ENCODE measurements around the gene MESP1. TPM values are rescaled to one million over a fixed set of nuclear protein-coding genes. Genes with fewer than 3 reads are reported as not detected.

Gene MESP1, protein sequence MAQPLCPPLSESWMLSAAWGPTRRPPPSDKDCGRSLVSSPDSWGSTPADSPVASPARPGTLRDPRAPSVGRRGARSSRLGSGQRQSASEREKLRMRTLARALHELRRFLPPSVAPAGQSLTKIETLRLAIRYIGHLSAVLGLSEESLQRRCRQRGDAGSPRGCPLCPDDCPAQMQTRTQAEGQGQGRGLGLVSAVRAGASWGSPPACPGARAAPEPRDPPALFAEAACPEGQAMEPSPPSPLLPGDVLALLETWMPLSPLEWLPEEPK
- total RNA-seq (0.48 and 0.50 TPM in 2 replicates), polyA plus RNA-seq (1.0 and 2.7 TPM in 2 replicates)

DNA sequence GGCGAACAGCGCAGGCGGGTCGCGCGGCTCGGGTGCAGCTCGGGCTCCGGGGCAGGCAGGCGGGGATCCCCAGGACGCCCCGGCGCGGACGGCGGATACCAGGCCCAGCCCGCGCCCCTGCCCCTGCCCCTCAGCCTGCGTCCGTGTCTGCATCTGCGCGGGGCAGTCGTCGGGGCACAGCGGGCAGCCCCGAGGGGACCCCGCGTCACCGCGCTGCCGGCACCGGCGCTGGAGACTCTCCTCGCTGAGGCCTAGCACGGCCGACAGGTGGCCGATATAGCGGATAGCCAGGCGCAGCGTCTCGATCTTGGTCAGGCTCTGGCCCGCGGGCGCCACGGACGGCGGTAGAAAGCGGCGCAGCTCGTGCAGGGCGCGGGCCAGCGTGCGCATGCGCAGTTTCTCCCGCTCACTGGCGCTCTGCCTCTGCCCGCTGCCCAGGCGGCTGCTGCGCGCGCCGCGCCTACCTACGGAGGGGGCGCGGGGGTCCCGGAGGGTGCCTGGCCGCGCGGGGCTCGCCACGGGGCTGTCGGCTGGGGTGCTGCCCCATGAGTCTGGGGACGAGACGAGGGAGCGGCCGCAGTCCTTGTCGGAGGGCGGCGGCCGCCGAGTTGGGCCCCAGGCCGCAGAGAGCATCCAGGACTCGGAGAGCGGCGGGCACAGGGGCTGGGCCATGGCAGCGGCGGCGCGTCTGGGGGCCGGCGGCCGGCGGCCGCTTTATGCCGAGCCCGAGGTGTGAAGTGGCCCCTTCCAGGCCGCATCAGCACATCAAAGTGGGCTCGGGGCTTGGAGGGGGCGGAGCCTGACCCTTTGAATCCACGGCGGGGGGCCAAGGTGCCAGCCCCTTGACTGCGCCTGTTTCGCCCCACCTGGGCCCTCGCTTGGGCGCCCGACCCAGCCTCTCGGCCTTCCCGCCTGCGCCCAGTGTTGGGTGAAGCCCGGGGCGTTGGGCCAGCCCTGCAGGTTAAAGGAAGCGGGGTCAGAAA, at the start of gene MESP1:
Gene MESP1 (minus strand): TSS at position 690 of the 983 bp plus-strand sequence. CDS start 18 bp downstream, at position 672.
- H3K9me3 ChIP-seq (ENCODE audit: low read depth): no peaks in the 10 kb centered on the region
- H3K79me2 ChIP-seq: no peaks in the 10 kb centered on the region
- H3K4me3 ChIP-seq: peak within 1 kb of the TSS; percentile 96
- peak within 1 kb of the TSS; percentile 98 for H3K4me2 ChIP-seq
- DNase-seq (ENCODE audit: low spot score): peak; percentile 97
- H2AFZ ChIP-seq: peak within 1 kb of the TSS; percentile 87
- no peaks in the 10 kb centered on the region for H3K36me3 ChIP-seq (replicated peaks; ENCODE audit: insufficient read depth, low read depth)
- no peak for TF ChIP-seq EZH2 (IDR thresholded peaks at IDR 0.05; ENCODE audit: borderline replicate concordance)
- TF ChIP-seq, protein P1, sequence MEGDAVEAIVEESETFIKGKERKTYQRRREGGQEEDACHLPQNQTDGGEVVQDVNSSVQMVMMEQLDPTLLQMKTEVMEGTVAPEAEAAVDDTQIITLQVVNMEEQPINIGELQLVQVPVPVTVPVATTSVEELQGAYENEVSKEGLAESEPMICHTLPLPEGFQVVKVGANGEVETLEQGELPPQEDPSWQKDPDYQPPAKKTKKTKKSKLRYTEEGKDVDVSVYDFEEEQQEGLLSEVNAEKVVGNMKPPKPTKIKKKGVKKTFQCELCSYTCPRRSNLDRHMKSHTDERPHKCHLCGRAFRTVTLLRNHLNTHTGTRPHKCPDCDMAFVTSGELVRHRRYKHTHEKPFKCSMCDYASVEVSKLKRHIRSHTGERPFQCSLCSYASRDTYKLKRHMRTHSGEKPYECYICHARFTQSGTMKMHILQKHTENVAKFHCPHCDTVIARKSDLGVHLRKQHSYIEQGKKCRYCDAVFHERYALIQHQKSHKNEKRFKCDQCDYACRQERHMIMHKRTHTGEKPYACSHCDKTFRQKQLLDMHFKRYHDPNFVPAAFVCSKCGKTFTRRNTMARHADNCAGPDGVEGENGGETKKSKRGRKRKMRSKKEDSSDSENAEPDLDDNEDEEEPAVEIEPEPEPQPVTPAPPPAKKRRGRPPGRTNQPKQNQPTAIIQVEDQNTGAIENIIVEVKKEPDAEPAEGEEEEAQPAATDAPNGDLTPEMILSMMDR (IDR thresholded peaks at IDR 0.05; ENCODE audit: poor library complexity): peak; percentile 62
- H3K9me2 ChIP-seq (replicated peaks; ENCODE audit: insufficient read depth): no peaks in the 10 kb centered on the region
- H4K20me1 ChIP-seq (ENCODE audit: insufficient read depth, poor library complexity, severe bottlenecking): no peaks in the 10 kb centered on the region
- H3K27ac ChIP-seq: peak within 1 kb of the TSS; percentile 4
- H3K4me1 ChIP-seq (ENCODE audit: insufficient read depth): peaks cover 6% of the 10 kb centered on the region
- H3K27me3 ChIP-seq: peaks cover 40% of the 10 kb centered on the region
- 7% methylated on average over 64 of the region's 114 CpGs for WGBS (ENCODE audit: low lambda C conversion rate, missing lambda C conversion rate)

DNA sequence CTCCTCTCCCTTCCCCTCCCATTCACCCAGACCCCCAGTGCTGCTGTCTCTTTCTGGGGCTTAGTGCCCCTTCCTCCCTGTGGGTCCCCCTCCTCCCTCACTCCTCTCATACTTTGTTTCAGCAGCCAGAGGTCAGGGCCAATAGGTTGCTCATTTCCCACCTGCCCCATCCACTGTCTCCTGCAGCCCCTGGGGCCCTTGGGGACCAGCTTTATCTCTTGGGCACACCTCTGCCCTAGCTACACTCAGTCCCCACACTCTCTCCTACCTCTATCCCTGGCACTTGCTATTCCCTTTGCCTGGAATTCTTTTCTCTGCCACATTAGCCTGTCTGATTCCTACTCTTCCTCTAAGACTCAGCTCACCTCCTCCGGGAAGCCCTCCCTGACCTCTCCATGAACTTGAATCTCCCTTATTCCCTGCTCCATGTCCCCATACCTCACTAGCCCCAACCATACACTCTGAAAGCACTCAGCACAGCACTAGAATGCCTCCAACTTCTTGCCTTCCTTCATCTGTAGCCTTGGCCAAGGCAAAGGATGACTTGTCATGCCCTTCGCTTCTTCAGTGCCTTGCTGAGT, 49.0 kb upstream of the MESP1 start:
- 96% methylated on average over 2 of the region's 2 CpGs for WGBS (ENCODE audit: low lambda C conversion rate, missing lambda C conversion rate)
- no peak overlapping the region for H3K27ac ChIP-seq
- TF ChIP-seq EZH2 (IDR thresholded peaks at IDR 0.05; ENCODE audit: borderline replicate concordance): no peak
- no peak for TF ChIP-seq EZH2phosphoT487 (IDR thresholded peaks at IDR 0.05; ENCODE audit: low read depth, severe bottlenecking, unreplicated experiment)
- TF ChIP-seq, protein P1 (IDR thresholded peaks at IDR 0.05; ENCODE audit: poor library complexity): no peak
- H3K27me3 ChIP-seq: no peaks in the 10 kb centered on the region
- H3K4me3 ChIP-seq: no peak overlapping the region
- no peaks in the 10 kb centered on the region for H3K4me1 ChIP-seq (ENCODE audit: insufficient read depth)
- no peaks in the 10 kb centered on the region for H3K79me2 ChIP-seq
- H2AFZ ChIP-seq: no peak overlapping the region
- no peaks in the 10 kb centered on the region for H3K36me3 ChIP-seq (replicated peaks; ENCODE audit: insufficient read depth, low read depth)
- no peaks in the 10 kb centered on the region for H3K9me2 ChIP-seq (replicated peaks; ENCODE audit: insufficient read depth)
- H3K4me2 ChIP-seq: no peak overlapping the region
- no peak for DNase-seq (ENCODE audit: low spot score)
- no peaks in the 10 kb centered on the region for H3K9me3 ChIP-seq (ENCODE audit: low read depth)
- H4K20me1 ChIP-seq (ENCODE audit: insufficient read depth, poor library complexity, severe bottlenecking): no peaks in the 10 kb centered on the region

DNA sequence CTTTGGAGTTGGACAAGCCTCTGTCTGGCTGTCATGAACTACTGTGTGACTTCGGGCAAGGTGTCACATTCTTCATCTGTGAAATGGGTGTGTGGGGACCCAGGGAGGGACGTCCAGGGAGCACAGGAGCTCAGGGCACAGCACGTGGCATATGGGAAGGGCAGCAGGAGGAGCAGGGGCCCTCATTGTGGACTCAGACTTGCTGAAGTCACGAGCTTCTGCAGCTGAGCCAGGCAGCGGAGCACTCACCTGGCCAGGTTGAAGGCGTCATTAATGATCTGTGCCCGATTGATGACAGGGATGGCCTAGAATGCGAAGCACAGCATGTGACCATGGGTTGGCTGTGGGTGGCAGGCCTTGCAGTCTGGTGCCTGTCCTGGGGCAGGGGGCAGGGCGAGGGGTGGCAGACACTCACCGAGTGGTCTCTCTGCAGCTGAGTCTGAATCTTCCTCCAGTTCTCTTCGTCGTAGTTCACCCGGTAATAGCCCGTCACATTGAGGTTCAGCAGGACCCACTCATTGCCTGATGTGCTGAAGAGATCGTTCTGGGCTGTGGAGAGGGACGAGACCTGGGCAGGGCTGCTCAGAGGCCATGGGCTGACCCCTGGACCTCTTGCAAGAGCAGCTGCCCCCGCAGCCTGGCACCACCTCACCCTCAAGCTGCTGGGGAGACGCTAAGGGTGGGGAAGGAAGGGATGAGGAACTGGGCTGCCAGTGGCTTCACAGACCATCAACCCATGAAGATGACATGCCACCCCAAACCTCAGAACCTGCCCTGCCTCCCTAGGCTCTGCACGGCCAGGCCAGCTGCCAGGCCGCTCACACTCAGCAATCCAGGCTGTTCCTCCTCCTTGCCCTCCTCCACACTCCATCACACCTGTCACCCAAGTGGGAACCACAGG, 48.2 kb upstream of the MESP1 start:
- Histone ChIP-seq H3K79me2 (no peaks in the 10 kb centered on the region), H3K4me1 (ENCODE audit: insufficient read depth) (no peaks in the 10 kb centered on the region), H4K20me1 (ENCODE audit: insufficient read depth, poor library complexity, severe bottlenecking) (no peaks in the 10 kb centered on the region), H3K9me3 (ENCODE audit: low read depth) (no peaks in the 10 kb centered on the region), H3K9me2 (replicated peaks; ENCODE audit: insufficient read depth) (no peaks in the 10 kb centered on the region), H3K4me3 (no peak overlapping the region), H3K27me3 (no peaks in the 10 kb centered on the region), H3K4me2 (no peak overlapping the region), H3K36me3 (replicated peaks; ENCODE audit: insufficient read depth, low read depth) (no peaks in the 10 kb centered on the region), H3K27ac (no peak overlapping the region), H2AFZ (no peak overlapping the region)
- no peak for TF ChIP-seq EZH2phosphoT487 (IDR thresholded peaks at IDR 0.05; ENCODE audit: low read depth, severe bottlenecking, unreplicated experiment)
- TF ChIP-seq, protein P1 (IDR thresholded peaks at IDR 0.05; ENCODE audit: poor library complexity): no peak
- TF ChIP-seq EZH2 (IDR thresholded peaks at IDR 0.05; ENCODE audit: borderline replicate concordance): no peak
- 86% methylated on average over 17 of the region's 20 CpGs for WGBS (ENCODE audit: low lambda C conversion rate, missing lambda C conversion rate)
- no peak for DNase-seq (ENCODE audit: low spot score)
